ACHN (cell line): ENCODE results near the gene TMEM140.
A peak's percentile ranks its signal among the peaks of the same experiment; 100 is the strongest.

Source experiments
- DNase-seq: peaks from one replicate; pipeline ENCODE4 v3.0.0-alpha.2; 2015
- in situ Hi-C: cut with HindIII; loops from 2 replicates; pipeline ENCODE4 v1.10.0; 2017; ENCODE audit warnings: low sequenced_read_pairs, low pct_ligation_motif_present, low pct_unique_long_range_greater_than_20kb

The TMEM140 gene

DNA sequence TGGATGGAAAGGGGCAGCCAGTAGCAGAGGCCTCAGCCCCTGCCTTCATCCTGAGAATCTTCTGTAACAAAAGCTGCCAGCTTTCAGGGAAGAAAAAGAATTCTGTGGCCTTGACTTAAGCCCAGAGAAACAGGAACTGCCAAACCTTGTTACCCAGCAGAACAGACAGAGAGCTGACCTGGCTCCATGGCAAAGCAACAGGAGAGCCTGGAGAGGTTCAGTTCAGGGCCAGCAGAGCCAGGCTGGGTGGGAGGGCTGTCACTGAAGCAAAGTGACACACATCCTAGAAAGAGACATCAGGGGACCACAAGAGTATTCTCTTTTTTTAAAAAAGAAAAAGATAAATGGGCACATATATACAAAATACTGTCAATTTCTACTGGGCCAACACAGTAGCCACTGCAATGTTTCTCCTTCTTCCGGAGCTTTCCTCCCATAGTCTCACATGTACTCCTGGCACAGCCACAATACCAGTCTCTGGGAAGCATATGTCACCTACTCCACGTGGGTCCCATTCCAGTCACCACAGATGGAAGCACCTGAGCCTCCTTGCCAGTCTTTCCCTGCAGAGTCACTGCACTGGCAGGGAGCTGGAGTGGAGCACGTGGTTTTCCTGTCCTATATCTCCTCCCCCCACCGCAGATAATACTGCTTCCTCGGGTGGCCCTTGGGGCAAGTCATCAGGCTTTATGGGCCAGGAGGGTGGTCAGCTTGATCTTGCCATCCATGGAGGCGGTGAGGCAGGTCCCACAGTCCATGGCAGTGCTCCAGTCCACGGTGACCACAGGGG is 37.8 kb downstream of the TMEM140 start:
- in situ Hi-C loops = no loop called here
- DNase-seq = no peak

DNA sequence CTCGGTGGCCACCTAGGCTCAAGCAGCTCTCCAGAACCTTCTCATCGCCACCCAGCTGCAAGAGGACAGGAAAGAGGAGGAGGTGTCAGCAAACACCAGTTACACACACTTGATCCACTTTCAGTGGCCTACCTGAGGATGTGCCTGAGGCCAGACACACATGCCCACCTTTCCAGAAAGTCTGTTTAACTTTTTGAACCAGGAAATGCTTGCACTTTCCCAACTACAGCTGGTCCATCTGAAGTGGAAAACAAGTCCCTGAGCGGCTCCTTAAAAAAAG is 38.3 kb downstream of the TMEM140 start:
- no peak for DNase-seq
- in situ Hi-C loops = no loop called here

GRCh38 chr7:135186841-135187253 is 39.0 kb downstream of the TMEM140 start:
- in situ Hi-C loops = no loop called here
- no peak for DNase-seq

DNA sequence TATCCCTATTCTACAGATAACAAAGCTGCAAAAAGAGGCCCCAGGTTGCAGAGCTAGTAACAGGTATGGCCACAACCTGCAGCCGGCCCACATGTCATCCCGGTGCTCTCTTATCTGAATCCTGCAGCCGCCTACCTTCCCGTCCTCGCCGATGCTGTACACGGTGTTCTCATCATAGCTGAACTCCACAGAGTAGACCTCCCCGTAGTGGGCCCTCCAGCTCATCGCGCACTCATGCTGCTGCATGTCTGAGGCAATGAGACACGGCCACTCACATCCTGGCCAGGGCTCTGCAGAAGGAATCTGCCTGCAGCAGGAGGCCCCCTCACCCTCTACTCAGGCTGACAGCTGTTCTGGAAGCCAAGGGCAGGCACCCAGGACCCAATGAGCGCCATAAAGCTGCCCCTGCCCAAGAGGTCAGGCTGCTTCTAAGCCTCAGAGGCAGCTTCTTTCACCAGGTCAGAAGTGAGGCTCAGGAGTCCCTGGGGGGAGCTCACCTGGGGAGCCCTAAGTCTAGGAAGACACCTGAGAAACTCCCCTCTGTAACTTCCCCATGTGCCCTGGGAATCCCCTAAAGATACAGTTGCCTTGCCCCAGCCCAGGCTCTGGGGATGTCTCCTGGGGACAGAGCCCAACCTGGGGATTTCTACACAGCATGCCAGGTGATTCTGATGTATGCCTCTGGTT is 40.6 kb downstream of the TMEM140 start:
- no peak for DNase-seq
- in situ Hi-C loops = no loop called here

DNA sequence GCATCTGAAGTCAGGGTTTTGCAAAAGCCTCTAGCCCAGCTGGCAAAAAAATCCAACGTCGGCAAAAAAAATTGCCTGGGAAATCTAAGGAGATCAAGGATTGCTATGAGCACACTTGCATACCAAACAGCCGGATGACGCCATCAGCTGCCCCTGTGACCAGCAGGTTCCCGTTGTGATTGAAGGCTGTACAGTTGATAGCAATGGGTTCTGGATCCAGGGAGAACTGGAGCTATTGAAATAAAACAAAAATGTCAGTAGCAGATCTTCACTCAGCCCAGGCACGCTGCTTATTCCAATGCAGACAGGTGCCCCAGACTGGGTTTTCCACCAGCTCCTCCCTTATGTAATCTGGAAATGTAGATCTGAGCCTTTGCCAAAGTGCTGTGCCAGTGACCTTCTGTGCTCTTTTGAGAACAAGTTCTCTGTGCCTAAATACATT is 41.4 kb downstream of the TMEM140 start:
- DNase-seq = no peak
- in situ Hi-C loops = no loop called here

- DNase-seq = no peak
- in situ Hi-C loops = no loop called here
These were observed 42.1 kb downstream of the TMEM140 start for GRCh38 chr7:135189961-135190360.

GRCh38 chr7:135190703-135191102 is 42.8 kb downstream of the TMEM140 start:
- no peak for DNase-seq
- in situ Hi-C loops = no loop called here

DNA sequence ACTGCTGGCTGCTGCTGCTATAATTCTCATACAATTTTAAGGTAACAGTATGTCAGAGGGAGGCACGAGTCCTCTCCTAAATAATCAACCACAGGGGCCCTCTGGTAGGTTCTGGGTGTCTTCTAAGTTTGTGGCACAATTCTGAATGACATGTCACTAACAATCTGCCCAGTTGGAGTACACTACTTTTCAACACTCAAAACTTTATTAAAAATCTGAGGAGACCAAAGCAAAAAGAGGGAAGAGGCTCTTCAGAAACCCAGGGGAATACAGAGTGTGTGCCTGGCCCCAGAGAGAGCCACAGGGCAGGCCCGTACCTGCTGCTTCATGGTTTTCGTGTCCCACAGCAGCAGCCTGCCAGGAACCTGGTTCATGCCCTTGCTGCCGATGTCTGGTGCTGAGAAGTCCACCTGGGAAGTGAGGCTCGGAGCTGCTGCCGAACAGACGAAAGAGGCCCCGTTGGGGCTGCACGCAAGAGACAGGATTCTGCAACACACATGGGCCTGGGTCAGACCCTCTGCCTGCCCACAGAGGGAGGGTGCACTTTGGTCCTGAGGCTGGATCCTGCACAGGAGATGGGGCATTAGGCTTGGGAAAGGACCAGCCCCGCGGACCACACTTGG is 45.2 kb downstream of the TMEM140 start:
- no peak for DNase-seq
- in situ Hi-C loops = no loop called here

DNA sequence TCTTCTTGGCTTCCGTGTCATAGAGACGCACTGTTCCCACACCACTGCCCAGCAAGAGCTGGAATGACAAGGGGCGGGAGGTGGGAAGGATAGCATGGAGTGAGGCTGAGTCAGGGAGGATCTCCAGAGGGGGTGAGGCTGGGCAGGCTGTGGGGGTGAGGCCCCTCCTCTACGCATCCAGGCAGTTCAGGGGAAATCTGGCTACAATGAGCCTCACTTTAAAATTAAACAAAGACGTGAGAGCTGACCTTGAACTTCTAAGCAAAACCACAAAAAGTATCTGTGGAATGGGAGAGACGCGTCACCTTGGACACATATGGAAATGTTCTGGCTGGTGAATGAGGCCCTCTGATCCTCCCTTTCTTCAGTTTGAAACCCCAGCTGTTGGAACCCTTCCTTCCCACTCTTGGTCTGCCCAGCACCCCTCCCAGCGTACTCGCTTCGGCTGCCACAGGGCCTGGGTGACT is 45.8 kb downstream of the TMEM140 start:
- no peak for DNase-seq
- in situ Hi-C loops = no loop called here

GRCh38 chr7:135194494-135195095 is 46.7 kb downstream of the TMEM140 start:
- in situ Hi-C loops = no loop called here
- DNase-seq = no peak

DNA sequence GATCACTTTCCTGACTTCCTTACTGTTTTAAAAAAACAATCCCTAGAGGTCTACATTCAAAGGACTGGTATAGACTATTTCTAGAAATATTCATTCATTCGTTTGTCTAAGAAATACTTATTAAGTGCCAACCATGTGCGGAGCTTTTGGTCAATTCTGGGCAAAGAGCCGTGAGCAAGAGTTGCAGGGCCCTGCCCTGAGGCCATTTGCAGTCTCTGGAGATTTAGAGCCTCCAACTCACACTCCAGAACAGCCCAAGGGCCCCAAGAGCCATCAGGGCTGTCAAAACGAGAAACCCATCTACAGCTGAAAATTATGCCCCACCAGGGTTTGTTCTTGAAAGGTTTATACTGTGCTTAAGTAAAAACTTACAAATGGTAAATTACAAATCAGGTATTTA is 47.3 kb downstream of the TMEM140 start:
- DNase-seq = no peak
- in situ Hi-C loops = no loop called here

GRCh38 chr7:135195968-135196629 is 48.2 kb downstream of the TMEM140 start:
- DNase-seq = no peak
- in situ Hi-C loops = no loop called here

- in situ Hi-C loops = no loop called here
These were observed 49.5 kb downstream of the TMEM140 start for GRCh38 chr7:135197343-135197742.

DNA sequence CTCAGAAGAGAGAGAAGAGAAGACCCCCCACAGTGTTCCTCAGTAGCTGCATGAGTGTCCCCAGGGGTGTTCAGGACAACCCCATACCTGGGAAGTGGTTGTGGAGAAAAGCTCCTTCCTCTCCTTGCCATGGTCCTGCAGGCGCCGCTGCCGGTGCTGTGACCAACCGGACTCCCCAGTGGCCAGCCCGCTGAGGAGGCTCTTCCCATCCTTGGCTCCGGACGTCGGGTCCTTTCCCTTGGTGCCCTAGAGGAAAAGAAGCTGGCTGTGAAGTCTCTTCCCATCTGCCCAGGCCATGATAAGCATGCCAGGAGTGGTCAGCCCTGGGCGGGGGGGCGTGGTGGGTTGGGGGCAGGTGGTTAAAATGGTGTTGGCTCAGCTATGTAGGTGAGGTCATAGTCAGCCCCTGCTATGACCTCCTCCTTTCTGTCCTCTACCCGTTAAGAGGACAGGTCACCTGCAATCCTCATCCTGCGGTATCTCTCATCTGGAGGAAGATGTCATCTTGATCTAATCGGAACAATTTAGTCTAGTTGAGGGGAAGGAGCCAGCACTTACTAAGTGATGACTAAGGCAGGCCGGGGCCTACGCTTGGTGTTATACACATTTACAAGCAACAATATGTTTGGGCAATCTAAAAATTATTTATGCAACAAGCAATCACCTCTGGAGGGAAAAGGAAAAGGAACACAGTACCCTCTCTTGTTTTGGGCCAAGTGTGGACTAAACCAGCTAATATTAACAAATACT is 50.2 kb downstream of the TMEM140 start:
- in situ Hi-C loops = no loop called here
- no peak for DNase-seq

More at GRCh38 chr7:135197343-135197742, 49.5 kb downstream of the TMEM140 start:
- no peak for DNase-seq

DNA sequence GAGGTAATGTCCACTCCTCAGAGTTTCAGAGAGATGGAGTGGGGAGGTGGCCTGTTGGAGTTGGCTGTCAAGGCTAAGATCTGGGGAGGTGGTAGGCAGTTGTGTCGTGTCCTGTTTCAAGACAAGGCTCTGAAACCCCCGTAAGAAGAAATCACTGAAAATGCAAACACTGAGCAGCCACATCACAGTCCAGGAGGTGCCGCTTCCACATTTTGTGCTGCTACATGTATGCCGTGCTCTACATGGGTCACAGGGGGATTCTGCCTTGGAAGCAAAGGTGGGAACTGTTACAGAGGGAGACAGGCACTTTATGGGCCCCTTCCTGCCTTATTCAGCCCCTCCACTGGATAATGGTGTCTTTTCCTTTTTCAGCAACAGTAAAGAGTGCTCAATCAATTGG is 51.6 kb downstream of the TMEM140 start:
- no peak for DNase-seq
- in situ Hi-C loops = no loop called here

DNA sequence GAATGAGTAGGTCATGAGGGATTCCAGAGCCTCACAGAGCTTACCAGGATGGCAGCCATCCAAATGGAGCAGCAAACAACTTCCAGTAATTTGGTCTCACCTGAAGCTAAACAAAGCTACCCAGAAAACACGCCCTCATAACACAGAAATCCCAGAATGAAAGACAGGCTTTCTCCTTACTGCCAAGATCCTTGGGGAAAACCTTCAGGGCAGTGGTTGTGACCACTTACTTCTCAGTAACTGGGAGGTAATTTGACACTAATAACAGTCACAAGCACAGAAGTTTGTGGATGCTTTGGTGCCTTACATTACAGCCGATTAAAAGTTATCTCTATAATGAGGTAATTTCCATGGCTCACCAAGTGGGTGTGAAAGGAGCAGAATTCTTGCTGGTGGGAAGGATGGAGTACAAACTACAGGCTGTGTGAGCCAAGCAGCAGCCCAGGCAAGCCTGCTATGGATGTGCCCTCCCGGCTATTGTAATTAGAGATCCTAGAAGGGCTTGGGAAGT is 53.0 kb downstream of the TMEM140 start:
- in situ Hi-C loops = no loop called here
- DNase-seq = no peak

DNA sequence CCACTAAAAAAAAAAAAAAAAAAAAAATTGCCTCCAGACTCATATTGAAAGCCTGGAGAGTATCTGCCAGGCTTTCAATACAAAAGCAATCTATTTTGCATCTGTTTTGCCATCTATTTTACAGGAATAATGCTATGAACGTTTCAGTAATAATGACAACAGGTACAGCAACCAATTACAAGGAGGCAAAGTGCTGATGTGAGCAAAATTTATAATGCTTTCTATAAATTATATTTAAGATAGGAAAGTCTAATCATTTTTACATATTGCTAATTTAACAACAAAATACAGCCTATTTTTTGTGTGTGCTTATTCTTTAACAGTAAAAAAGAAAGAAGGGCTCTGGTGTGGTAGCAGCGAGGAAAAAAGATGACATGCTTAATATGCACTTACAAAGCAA is 53.5 kb downstream of the TMEM140 start:
- no peak for DNase-seq
- in situ Hi-C loops = no loop called here

GRCh38 chr7:135204341-135204749 is 56.5 kb downstream of the TMEM140 start:
- in situ Hi-C loops = no loop called here
- peak; percentile 27 for DNase-seq
